Stimulated activated CD8-positive, alpha-beta memory T cell treated with anti-CD3 and anti-CD28 coated beads, Interleukin-15, amount 100 ng/mL, for 4 hours (primary cell): Measurements from ENCODE around the gene AP5B1.
A peak's percentile ranks its signal among the peaks of the same experiment; 100 is the strongest.

Experiments used
- DNase-seq, 2 donors: peaks; one replicate each; pipeline ENCODE4 v3.0.0-alpha.2; 2020; ENCODE audit warnings: low read depth in 2 of 2

The AP5B1 gene

GRCh38 chr11:65801153-65801987, 20.6 kb upstream of the AP5B1 start:
- DNase-seq: no peak

GRCh38 chr11:65798882-65799281, 18.1 kb upstream of the AP5B1 start:
- no peak for DNase-seq

- no peak for DNase-seq
Observed at GRCh38 chr11:65797711-65798110, 16.9 kb upstream of the AP5B1 start.

- no peak for DNase-seq
Observed at GRCh38 chr11:65796726-65797601, 16.2 kb upstream of the AP5B1 start.

GRCh38 chr11:65794570-65795510, 14.1 kb upstream of the AP5B1 start:
- no peak for DNase-seq

GRCh38 chr11:65793625-65794400, 13.0 kb upstream of the AP5B1 start:
- no peak for DNase-seq

GRCh38 chr11:65793144-65793581, 12.4 kb upstream of the AP5B1 start:
- DNase-seq: no peak

GRCh38 chr11:65792456-65792855, 11.7 kb upstream of the AP5B1 start:
- no peak for DNase-seq

- peak in 1 of 2 donors; percentile 24 for DNase-seq
Observed at GRCh38 chr11:65791719-65792213, 11.0 kb upstream of the AP5B1 start.

- DNase-seq: no peak
Observed at GRCh38 chr11:65790902-65791650, 10.3 kb upstream of the AP5B1 start.

- DNase-seq: no peak
Observed at GRCh38 chr11:65790104-65790901, 9.5 kb upstream of the AP5B1 start.

GRCh38 chr11:65789230-65790103, 8.7 kb upstream of the AP5B1 start:
- DNase-seq: no peak

- DNase-seq: no peak
Observed at GRCh38 chr11:65788821-65789220, 8.0 kb upstream of the AP5B1 start.

GRCh38 chr11:65787649-65788622, 7.2 kb upstream of the AP5B1 start:
- DNase-seq: no peak

GRCh38 chr11:65786786-65787636, 6.2 kb upstream of the AP5B1 start, which contains the start of gene OVOL1:
TSS of gene OVOL1 (plus strand) at chr11:65787063. CDS start at chr11:65787374, 311 bp downstream.
- DNase-seq: peak in 1 of 2 donors; percentile 22
